Activated CD4-positive, alpha-beta T cell treated with anti-CD3 and anti-CD28 coated beads for 1 hour (primary cell): ENCODE results near the gene COBLL1.
"Not testable (repeated sequence)": the region's sequence is repeated elsewhere in the genome, so short reads cannot be mapped to it uniquely, and the experiment has no call there.

Experiments used
- DNase-seq: peaks from one replicate; pipeline ENCODE4 v3.0.0-alpha.2; 2020

COBLL1 gene

GRCh38 chr2:164780611-164781178 lies 60.9 kb downstream of the COBLL1 start:
- DNase-seq: no peak

GRCh38 chr2:164779383-164780057 lies 62.1 kb downstream of the COBLL1 start:
- no peak for DNase-seq

GRCh38 chr2:164778723-164779122 lies 62.9 kb downstream of the COBLL1 start:
- no peak for DNase-seq

- no peak for DNase-seq
Observed at GRCh38 chr2:164777847-164778461, 63.7 kb downstream of the COBLL1 start.

GRCh38 chr2:164773635-164774034 lies 68.0 kb downstream of the COBLL1 start:
- DNase-seq: no peak

GRCh38 chr2:164773091-164773490 lies 68.5 kb downstream of the COBLL1 start:
- DNase-seq: no peak

GRCh38 chr2:164771897-164772296 lies 69.7 kb downstream of the COBLL1 start:
- no peak for DNase-seq

- DNase-seq: no peak
Observed at GRCh38 chr2:164770421-164770916, 71.2 kb downstream of the COBLL1 start.

GRCh38 chr2:164766954-164767320 lies 74.7 kb downstream of the COBLL1 start:
- no peak for DNase-seq

- DNase-seq: no peak
Observed at GRCh38 chr2:164766216-164766953, 75.2 kb downstream of the COBLL1 start.

- no peak for DNase-seq
Observed at GRCh38 chr2:164764996-164765395, 76.6 kb downstream of the COBLL1 start.

- DNase-seq: no peak
Observed at GRCh38 chr2:164764474-164764873, 77.1 kb downstream of the COBLL1 start.

- no peak for DNase-seq
Observed at GRCh38 chr2:164763431-164763830, 78.2 kb downstream of the COBLL1 start.

GRCh38 chr2:164761737-164762460 lies 79.7 kb downstream of the COBLL1 start:
- no peak for DNase-seq

GRCh38 chr2:164761201-164761600 lies 80.4 kb downstream of the COBLL1 start:
- not testable (repeated sequence) for DNase-seq

- no peak for DNase-seq
Observed at GRCh38 chr2:164760179-164760578, 81.4 kb downstream of the COBLL1 start.

- no peak for DNase-seq
Observed at GRCh38 chr2:164757934-164758695, 83.5 kb downstream of the COBLL1 start.

GRCh38 chr2:164756773-164757172 lies 84.8 kb downstream of the COBLL1 start:
- DNase-seq: no peak

GRCh38 chr2:164755952-164756351 lies 85.7 kb downstream of the COBLL1 start:
- no peak for DNase-seq

- DNase-seq: no peak
Observed at GRCh38 chr2:164754157-164755093, 87.2 kb downstream of the COBLL1 start.

GRCh38 chr2:164752956-164753355 lies 88.7 kb downstream of the COBLL1 start:
- DNase-seq: no peak
